Measurements from ENCODE around the gene STEAP2.
"Not testable (repeated sequence)": the region's sequence is repeated elsewhere in the genome, so short reads cannot be mapped to it uniquely, and the experiment has no call there.

Gene STEAP2

GRCh38 chr7:90211391-90212148, at the start of gene STEAP2:
STEAP2 (plus strand) TSS chr7:90211740; CDS start chr7:90225083, 13,343 bp downstream.
- peak; percentile 11 for DNase-seq

GRCh38 chr7:90163534-90163933, 48.0 kb upstream of the STEAP2 start:
- DNase-seq, result no peak

- no peak for DNase-seq
These were observed 45.8 kb upstream of the STEAP2 start for GRCh38 chr7:90165724-90166123.

- no peak for DNase-seq
These were observed 45.4 kb upstream of the STEAP2 start for GRCh38 chr7:90166153-90166552.

- no peak for DNase-seq
These were observed 44.2 kb upstream of the STEAP2 start for GRCh38 chr7:90167361-90167760.

GRCh38 chr7:90169891-90170290, 41.6 kb upstream of the STEAP2 start:
- no peak for DNase-seq

GRCh38 chr7:90172121-90172520, 39.4 kb upstream of the STEAP2 start:
- no peak for DNase-seq

GRCh38 chr7:90172624-90173023, 38.9 kb upstream of the STEAP2 start:
- no peak for DNase-seq

GRCh38 chr7:90173127-90173844, 38.3 kb upstream of the STEAP2 start:
- no peak for DNase-seq

- DNase-seq, result no peak
These were observed 35.9 kb upstream of the STEAP2 start for GRCh38 chr7:90175667-90176066.

GRCh38 chr7:90176195-90176594, 35.3 kb upstream of the STEAP2 start:
- DNase-seq, result no peak

GRCh38 chr7:90178166-90178565, 33.4 kb upstream of the STEAP2 start:
- DNase-seq, result no peak

GRCh38 chr7:90178679-90179278, 32.8 kb upstream of the STEAP2 start:
- peak; percentile 21 for DNase-seq

GRCh38 chr7:90180011-90180585, 31.4 kb upstream of the STEAP2 start:
- no peak for DNase-seq

- DNase-seq, result no peak
These were observed 30.9 kb upstream of the STEAP2 start for GRCh38 chr7:90180649-90181048.

GRCh38 chr7:90181485-90181884, 30.1 kb upstream of the STEAP2 start:
- no peak for DNase-seq

GRCh38 chr7:90186290-90186689, 25.2 kb upstream of the STEAP2 start:
- not testable (repeated sequence) for DNase-seq

- DNase-seq, result no peak
These were observed 24.0 kb upstream of the STEAP2 start for GRCh38 chr7:90187507-90188050.

- DNase-seq, result no peak
These were observed 23.3 kb upstream of the STEAP2 start for GRCh38 chr7:90188281-90188680.

- DNase-seq, result no peak
These were observed 20.5 kb upstream of the STEAP2 start for GRCh38 chr7:90190995-90191394.

GRCh38 chr7:90191648-90192047, 19.9 kb upstream of the STEAP2 start:
- no peak for DNase-seq

- no peak for DNase-seq
These were observed 18.4 kb upstream of the STEAP2 start for GRCh38 chr7:90192876-90193750.
